Ovary (tissue), 10 donors: ENCODE results near the gene ZNF790. TPM values are rescaled to one million over a fixed set of nuclear protein-coding genes. Genes with fewer than 3 reads are reported as not detected.

Experiments
- DNase-seq, 5 donors: peaks; one replicate each; pipeline ENCODE4 v3.0.0-alpha.2; 2019 to 2020
- H3K27ac ChIP-seq, 2 donors: fragments of 200-600 bp; one replicate each; pipeline versions ENCODE4 v1.5.1 to v1.8.0; 2019 to 2022
- H3K27me3 ChIP-seq: fragments of 200-600 bp; one replicate; pipeline ENCODE4 v1.8.0; 2022
- H3K36me3 ChIP-seq: fragments of 200-600 bp; sonication (generic); one replicate; pipeline ENCODE4 v1.5.1; 2019
- H3K4me1 ChIP-seq: one replicate; pipeline ENCODE4 v1.8.1; 2013; ENCODE audit warnings: mild to moderate bottlenecking, moderate library complexity; ENCODE audit not compliant: insufficient read depth
- H3K4me3 ChIP-seq: fragments of 200-600 bp; sonication (generic); one replicate; pipeline ENCODE4 v1.5.1; 2017
- H3K9me3 ChIP-seq, 2 donors: fragments of 200-600 bp in 1 of 2; sonication (generic) in 1 of 2; one replicate each; pipeline versions ENCODE4 v1.5.1 to v1.8.1; 2013 to 2019; ENCODE audit warnings: mild to moderate bottlenecking in 1 of 2, moderate library complexity in 1 of 2
- EP300 ChIP-seq: sonication (generic); formaldehyde crosslinking; IDR thresholded peaks from one replicate; pipeline ENCODE4 v1.6.1; 2017; ENCODE audit warnings: antibody characterized with exemption
- POLR2A ChIP-seq: fragments of 450-650 bp; IDR thresholded peaks from one replicate; pipeline ENCODE4 v1.6.1; 2017; ENCODE audit warnings: antibody characterized with exemption, mild to moderate bottlenecking, moderate library complexity
- WGBS, 3 donors: extraction: QIAGEN DNeasy Blood & Tissue Kit in 1 of 3; methylation state at CpG; one replicate each; pipeline versions ENCODE4 v1.1.5 to v1.1.7; 2013 to 2017; 5-methylcytosine and 5-hydroxymethylcytosine counted together
- intact Hi-C, 4 donors: fragments of 100-400 bp; cut with DNase I; formaldehyde crosslinking; loops; one replicate each; pipeline versions ENCODE4 v1.11.0 to v1.15.1; 2022 to 2023
- long read RNA-seq, 3 donors: library from polyadenylated mRNA in 2 of 3; unstranded in 2 of 3; transcript quantifications; one replicate each; pipeline ENCODE4 v2.0.0 and lab custom pipeline, GENCODE V29; 2021 to 2026
- polyA plus RNA-seq, 2 donors: library from polyadenylated mRNA; stranded (reverse); fragments of 200-250 nt in 1 of 2; fragments of 350-450 nt in 1 of 2; fragmentation: Illumina TruSeq in 1 of 2; extraction: RNeasy Lipid Tissue Mini Kit (QIAGEN cat#74804) in 1 of 2; gene quantifications; one replicate each; pipeline ENCODE4 v1.2.3, GENCODE V29; 2013 to 2014
- total RNA-seq, 7 donors: library from RNA; depleted of rRNA in 2 of 7; stranded (reverse); fragments of >200 nt in 2 of 7; fragmentation: NEBNext Ultra II Directional in 3 of 7; extraction: Animal tissue kit (Norgen Biotek cat#: 25700) in 3 of 7; gene quantifications; one replicate each; pipeline versions ENCODE4 v1.1.0 to v1.2.4, GENCODE V29; 2016 to 2023
- TF ChIP-seq, protein P1 (sequence below), 3 donors: fragments of 450-650 bp in 2 of 3; fragments of 200-600 bp in 1 of 3; IDR thresholded peaks; one replicate each; pipeline versions ENCODE4 v1.5.1 to v1.8.0; 2016 to 2022; ENCODE audit warnings: antibody characterized with exemption in 3 of 3, mild to moderate bottlenecking in 1 of 3
- donor health status: DM: no; HTN: no; CAD: no; lungs with moderate emphysema.
- donor health status: DM: no; HTN: no; CAD: no.
- donor health status: Bipolar disorder and iron deficiency.
- donor health status: DM: yes; HTN: yes; CAD: no.
- donor health status: DM: no; HTN: no; CAD: no.
- donor health status: DM: yes; HTN: yes; CAD: no.

The ZNF790 gene
- 10 to 100 TPM in 1 of 7 donors, 1 to 10 TPM in 6; 3.6 to 11.8 (median 8.3) TPM for total RNA-seq
- 1 to 10 TPM; 3.5 to 4.5 TPM for polyA plus RNA-seq
- long read RNA-seq, donor 1, partial matches to known transcripts, result 0 of 16 reads
- long read RNA-seq, donor 1, other reads (novel, unspliced or antisense), result 14 of 16 reads
- long read RNA-seq, donor 2, result 0 reads
- long read RNA-seq, donor 3, partial matches to known transcripts, result 0 of 9 reads
- long read RNA-seq, donor 3, other reads (novel, unspliced or antisense), result 6 of 9 reads

- peaks cover 3 to 11% of the 10 kb centered on the region in 2 donors for H3K9me3 ChIP-seq
- TF ChIP-seq, protein P1, sequence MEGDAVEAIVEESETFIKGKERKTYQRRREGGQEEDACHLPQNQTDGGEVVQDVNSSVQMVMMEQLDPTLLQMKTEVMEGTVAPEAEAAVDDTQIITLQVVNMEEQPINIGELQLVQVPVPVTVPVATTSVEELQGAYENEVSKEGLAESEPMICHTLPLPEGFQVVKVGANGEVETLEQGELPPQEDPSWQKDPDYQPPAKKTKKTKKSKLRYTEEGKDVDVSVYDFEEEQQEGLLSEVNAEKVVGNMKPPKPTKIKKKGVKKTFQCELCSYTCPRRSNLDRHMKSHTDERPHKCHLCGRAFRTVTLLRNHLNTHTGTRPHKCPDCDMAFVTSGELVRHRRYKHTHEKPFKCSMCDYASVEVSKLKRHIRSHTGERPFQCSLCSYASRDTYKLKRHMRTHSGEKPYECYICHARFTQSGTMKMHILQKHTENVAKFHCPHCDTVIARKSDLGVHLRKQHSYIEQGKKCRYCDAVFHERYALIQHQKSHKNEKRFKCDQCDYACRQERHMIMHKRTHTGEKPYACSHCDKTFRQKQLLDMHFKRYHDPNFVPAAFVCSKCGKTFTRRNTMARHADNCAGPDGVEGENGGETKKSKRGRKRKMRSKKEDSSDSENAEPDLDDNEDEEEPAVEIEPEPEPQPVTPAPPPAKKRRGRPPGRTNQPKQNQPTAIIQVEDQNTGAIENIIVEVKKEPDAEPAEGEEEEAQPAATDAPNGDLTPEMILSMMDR (IDR thresholded peaks at IDR 0.05), result no peak
- TF ChIP-seq EP300 (no peak), POLR2A (peak; percentile 25)
- H3K36me3 ChIP-seq, result no peaks in the 10 kb centered on the region
- peak within 1 kb of the TSS; percentile 57 for H3K4me3 ChIP-seq
- H3K4me1 ChIP-seq, result peaks cover 2% of the 10 kb centered on the region
- intact Hi-C loops, result no loop called here
- H3K27me3 ChIP-seq, result no peaks in the 10 kb centered on the region
- H3K27ac ChIP-seq, result peak within 1 kb of the TSS; percentile 39 to 69
- DNase-seq, result peak; percentile 83 to 89 (median 84)
- 0 to 1% (median 0%) methylated on average over 56 of the region's 56 CpGs for WGBS, 3 donors
Observed at GRCh38 chr19:36837906-36838783, at the start of gene ZNF790. Gene ZNF790 (minus strand): TSS chr19:36838387. CDS start chr19:36825619, 12,768 bp downstream.

- intact Hi-C loops, result no loop called here
- TF ChIP-seq EP300, result no peak
- TF ChIP-seq POLR2A, result no peak
- TF ChIP-seq, protein P1 (IDR thresholded peaks at IDR 0.05), result no peak
- no peak overlapping the region for H3K27ac ChIP-seq
- H3K4me3 ChIP-seq, result no peak overlapping the region
- DNase-seq, result no peak
- no peaks in the 10 kb centered on the region for H3K4me1 ChIP-seq
- H3K9me3 ChIP-seq, result peaks cover 8 to 54% of the 10 kb centered on the region in 2 donors
- no peaks in the 10 kb centered on the region for H3K27me3 ChIP-seq
- 96 to 99% (median 97%) methylated on average over 10 of the region's 10 CpGs for WGBS, 3 donors
- peaks cover 4% of the 10 kb centered on the region for H3K36me3 ChIP-seq
Observed at GRCh38 chr19:36876993-36877938, 39.1 kb upstream of the ZNF790 start.

GRCh38 chr19:36851898-36852297, 13.7 kb upstream of the ZNF790 start:
- Histone ChIP-seq H3K4me1 (peaks cover 5% of the 10 kb centered on the region), H3K9me3 (peaks cover 0 to 4% of the 10 kb centered on the region in 2 donors), H3K27ac (no peak overlapping the region), H3K27me3 (no peaks in the 10 kb centered on the region), H3K36me3 (no peaks in the 10 kb centered on the region), H3K4me3 (no peak overlapping the region)
- intact Hi-C loops, result no loop called here
- no peak for DNase-seq
- no peak for TF ChIP-seq EP300
- no peak for TF ChIP-seq POLR2A
- TF ChIP-seq, protein P1 (IDR thresholded peaks at IDR 0.05), result no peak
- WGBS, 3 donors, result 91 to 97% (median 97%) methylated on average over 3 of the region's 3 CpGs
